Amygdala (tissue), 56 donors: ENCODE results near the gene LAMA3.
A peak's percentile ranks its signal among the peaks of the same experiment; 100 is the strongest.

ENCODE experiments used
- DNase-seq, 56 donors: peaks; one replicate each; lab custom pipeline; 2025; lab: John Stamatoyannopoulos, UW

LAMA3 gene

DNA sequence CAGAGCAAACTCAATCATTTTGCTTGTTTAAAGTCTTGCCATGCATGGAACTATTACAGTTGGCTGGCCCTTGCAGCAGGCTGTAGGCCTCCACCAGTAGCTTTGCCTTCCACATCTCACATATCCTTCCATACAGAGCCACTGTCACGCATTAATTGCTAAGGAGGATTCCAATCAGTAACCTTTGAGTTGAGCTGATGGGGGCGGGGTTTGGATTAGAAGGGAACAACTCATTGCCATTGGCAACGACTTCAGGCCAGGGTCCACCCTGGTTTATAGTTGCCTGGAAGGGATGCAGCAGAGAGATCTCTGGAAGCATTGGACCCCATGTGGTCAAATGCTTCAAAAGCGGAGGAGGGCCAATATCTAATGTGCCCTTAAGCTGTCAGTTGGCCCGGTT is 262.0 kb downstream of the LAMA3 start:
- no peak for DNase-seq

DNA sequence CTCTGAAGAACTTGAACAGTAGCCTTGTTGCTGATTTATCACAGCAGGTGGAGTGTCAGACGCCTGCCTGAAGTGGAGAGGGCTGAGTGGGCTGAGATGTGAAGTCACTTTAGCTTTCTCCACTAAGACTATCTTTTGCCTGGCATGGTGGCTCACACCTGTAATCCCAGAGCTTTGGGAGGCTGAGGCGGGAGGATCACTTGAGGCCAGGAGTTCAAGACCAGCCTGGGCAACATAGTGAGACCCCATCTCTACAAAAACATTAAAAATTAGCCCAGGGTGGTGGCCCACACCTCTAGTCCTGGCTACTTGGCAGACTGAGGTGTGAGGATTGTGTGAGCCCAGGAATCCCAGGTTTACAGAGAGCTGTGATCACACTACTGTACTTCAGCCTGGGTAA is 264.7 kb downstream of the LAMA3 start:
- no peak for DNase-seq

DNA sequence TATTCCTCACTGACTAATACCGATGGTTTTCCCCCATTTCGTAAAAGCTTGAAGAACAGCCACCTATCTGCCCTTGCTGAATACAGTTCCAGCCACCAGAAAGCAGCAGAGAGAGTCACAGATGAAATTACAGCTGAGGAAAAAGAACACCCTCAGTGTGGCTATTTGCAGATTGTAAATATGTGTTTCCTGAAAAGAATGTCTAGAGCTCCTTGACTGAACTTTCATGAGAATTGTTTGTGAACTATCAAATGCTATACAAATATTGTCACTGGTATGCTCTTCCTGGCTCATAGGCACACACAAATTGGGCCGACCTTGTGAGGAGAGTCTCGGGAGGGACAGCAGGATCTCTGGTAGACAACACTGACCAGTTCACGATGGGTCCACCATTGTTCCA is 267.2 kb downstream of the LAMA3 start:
- no peak for DNase-seq

DNA sequence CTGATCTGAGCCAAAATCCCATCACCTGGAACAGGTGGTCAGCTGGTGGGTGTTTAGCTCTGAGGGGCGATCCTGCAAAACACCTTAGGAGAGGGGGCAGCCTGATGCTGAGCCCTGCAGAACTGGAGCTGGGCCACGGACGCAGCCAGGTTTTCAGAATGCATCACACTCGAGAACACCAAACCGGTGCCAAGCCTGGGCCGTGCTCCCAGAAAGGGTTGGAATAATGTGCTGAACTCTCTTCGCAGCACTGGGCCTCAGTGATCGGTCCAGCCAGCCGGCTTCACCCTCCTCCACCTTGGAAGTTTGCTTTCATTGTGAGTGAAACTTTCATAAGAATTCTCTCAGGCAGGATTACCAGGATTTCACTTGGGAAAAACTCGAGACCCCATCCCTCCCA is 268.8 kb downstream of the LAMA3 start:
- peak in 46 of 56 donors; percentile 6 to 85 (median 43) for DNase-seq

DNA sequence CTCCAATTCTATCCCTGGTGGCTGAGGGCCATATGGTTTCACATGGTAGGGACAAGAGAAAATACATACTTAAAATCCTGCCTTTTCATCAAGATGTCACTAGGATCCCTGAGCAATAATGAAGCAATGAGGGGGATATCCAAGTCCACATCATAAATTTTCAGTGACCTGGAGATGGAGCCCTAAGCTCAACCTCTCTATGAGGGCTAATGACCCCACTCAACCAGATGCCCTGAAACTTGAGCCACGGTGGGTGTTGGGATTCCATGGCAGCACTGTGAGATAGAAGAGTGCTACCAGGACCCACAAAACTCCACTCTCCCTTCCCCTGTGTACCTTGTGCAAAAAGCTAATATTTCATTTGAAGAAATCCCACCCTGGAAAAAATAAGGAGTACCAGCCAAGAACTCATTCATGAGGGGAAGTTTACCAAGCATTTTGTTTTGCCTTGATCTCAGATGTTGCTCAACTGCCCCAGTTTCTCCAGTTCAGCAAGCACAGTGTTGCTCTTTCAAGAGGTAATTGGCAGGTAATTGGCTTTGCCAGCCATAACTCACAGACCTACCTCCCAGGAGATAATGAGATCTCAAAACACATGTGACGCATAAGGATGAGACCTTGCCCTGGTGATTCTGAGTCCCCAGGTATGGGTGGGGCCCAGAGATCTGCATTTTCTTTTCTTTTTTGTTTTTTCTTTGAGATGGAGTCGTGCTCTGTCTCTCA is 274.4 kb downstream of the LAMA3 start:
- no peak for DNase-seq

DNA sequence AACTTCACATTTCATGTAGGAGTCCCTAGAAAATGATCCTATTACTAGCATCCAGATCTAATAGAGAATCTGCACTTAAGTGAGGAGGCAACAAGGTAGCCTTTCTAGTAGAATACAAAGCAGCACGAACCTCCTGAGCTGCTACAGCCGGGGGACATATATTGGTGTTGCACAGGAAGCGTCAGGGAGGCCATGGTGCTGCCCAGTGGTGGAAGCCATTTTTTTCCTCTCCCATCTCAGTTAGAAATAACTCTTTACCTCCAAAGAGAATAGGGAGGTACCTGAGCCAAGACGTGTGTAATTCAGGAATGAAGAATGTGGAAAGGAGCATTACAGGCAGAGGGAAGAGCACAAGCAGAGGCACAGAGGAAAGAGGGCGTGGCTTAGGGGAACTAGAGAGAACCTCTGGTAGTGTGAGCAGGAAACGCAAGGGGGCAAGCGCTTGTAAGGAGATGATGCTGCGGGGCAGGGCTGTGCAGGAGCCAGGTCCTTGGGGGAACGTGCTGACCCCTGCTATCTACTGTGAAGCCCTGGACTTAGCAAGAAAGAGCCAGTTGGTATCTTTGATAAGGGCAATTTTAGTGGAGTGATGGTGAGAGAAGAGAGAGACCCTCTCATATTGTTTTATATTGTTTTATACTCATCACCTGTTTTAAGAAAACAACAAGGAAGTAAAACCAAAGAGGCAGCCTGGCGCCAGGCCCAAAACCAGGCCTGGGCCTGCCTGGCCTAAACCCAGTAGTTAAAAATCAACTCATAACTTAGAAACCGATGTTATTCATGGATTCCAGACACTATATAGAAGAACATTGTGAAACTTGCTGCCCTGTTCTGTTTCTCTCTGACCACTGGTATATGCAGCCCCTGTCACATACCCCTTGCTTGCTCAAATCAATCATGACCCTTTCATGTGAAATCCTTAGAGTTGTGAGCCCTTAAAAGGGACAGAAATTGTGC is 275.3 kb downstream of the LAMA3 start:
- no peak for DNase-seq

DNA sequence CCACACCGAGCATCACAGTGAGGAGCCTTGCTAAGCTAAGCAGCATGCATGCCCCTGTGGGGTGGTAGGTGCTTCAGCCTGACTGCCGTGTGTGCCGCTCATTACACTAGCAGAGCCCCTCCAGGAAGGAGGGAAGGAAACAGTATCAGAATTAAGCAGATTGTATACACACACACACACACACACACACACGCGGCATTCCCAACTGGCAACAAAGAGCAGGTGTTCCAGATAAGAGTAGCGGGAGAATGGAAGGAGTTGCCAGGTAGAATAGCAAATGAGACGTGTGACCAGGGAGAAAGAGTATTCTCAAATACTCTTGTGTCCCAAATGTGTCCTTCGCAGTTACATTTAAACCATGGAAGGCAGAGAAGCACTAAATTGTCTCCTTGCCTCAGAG is 277.7 kb downstream of the LAMA3 start:
- no peak for DNase-seq

DNA sequence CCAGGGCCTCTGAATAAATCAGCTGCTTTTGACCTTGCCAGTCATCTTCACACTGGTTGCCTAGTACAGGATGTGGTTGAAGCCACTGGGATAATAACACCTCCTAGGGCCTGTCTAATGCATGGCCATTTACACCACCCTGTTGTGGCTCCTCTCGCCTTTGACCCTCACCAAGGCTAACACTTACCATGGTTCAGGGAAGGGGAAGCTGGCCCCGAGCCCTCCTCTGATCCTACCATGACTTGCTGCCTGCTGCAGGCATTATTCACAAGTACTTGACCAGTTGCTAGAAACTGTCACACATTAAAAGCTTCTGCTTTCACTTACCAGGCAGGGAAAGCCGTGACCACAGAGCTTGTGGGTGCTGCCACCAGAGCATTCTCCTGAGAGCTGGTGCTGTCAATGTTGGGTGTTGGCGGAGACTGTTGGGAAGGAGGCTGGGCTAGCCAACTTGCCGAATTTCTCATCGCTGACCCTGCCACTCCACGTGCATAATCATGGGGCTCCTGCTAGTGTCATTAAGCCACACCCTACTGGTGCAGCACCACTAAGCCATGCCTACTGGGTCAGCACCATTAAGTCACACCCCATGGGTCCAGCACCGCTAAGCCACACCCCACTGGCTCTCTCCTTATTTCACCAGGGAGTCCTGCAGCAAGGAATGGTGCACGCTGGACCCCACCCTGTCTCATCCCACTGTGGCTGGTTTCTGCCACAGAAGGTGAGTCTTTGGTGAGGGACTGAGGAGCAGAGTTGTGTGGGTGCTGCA is 278.3 kb downstream of the LAMA3 start:
- no peak for DNase-seq

DNA sequence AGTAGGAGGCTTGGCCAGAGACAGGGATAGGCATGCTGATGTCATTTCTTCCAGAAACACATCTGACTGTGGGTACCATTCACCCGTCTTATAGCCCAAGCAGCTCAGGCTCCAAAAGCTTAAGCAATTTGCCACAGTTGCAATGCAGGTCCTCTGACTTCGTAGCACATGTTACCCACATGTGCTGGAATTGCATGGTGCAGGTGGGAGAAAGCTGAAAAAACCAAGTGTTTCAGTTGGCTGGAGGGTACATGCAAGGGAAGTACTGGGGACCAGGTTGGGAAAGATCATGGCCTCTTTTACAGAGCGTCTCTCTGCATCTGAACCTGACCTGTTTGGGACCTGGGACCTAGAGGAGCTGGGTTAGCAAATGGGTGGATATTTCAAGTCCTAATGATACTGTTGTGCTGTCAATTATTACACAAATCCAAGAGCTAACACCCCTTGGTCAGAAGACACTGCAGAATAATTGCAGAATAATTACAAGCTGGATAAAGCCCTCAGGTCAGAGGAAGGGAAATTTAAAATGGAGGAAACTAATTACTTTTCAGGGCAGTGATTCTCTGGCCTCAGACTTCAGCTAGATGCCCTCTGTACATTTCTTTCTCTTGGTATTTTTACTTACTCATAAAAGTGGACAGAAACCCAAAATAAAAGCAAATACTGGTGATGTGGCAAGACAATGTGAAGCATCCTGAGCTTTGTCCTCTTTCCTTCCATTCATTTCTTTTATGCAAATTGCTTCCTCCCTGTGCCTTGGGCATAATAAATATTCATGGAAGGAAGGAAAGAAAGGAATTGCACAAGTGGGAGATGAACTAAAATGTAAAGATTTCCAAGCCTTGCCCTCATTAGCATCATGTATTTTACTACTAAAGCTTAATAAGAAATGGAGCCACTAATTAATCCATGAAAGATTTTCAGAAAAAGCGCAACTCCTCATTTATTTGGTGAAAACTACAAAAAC is 279.7 kb downstream of the LAMA3 start:
- no peak for DNase-seq

DNA sequence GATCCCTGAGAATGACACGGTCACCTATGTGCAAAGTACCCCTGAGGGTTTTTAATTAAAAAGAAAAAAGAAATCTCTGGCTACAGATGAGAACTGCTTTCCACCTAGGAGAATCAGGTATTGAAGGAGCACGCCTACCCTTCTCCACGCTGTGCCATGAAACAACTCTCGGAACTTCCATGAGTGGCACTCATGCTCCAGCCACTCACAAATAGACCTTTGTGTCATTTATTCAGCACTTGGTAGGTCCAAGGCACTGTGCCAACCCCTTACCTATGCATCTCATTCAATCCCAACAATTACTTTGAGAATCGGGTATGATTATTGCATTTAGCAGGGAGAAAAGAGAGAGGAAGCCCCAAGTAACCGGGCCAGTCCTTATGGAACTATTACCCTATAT is 280.4 kb downstream of the LAMA3 start:
- no peak for DNase-seq

DNA sequence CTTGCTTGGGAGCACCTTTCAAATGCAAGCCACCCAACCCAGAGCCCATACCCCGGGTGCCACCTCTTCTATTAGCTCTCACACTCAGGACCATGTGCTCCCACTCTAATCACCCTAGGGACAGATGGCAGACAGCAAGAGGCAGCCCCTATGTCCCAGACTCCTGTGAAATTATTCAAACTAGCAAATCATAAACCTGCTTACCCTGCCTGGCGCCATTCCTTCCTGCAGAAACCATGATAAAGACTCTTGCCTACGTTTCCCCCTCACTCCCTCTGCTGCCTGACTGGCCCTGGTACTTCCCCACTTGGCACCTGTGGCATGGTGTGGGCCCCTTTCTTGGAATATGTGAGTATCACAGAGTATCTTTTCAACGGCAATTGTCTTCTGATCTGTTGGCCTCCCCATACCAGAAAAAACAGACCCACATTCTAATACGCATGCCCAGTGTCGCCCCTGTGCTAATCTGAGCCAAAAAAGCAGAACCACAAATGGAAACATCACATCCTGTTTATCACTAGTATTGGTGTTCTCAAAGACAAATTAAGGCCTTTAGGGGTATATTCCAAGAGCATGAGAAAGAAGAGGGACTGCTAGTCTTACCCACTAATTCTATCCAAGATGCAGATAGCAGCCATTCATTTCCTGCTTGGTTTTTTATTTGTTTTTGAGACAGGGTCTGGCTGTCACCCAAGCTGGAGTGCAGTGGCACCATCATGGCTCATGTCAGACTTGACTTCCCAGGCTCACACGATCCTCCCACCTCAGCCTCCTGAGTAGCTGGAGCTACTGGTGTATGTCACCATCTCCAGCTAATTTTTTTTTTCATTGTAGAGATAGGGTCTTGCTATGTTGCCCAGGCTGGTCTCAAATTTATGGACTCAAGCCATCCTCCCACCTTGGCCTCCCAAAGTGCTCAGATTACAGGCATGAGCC is 281.2 kb downstream of the LAMA3 start:
- no peak for DNase-seq

DNA sequence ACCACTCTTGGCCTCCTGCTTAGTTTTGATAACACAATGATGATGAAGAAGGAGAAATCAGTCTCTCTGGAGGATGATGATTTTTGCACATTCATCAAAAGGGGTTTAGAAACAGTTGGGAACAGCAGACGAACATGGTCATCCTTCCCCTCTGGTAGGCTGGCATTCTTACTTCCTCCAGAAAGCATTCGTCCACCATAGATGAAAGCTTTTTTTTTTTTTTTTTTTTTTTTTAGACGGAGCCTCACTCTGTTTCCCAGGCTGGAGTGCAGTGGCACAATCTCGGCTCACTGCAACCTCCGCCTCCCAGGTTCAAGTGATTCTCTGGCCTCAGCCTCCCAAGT is 281.8 kb downstream of the LAMA3 start:
- DNase-seq, result no peak

DNA sequence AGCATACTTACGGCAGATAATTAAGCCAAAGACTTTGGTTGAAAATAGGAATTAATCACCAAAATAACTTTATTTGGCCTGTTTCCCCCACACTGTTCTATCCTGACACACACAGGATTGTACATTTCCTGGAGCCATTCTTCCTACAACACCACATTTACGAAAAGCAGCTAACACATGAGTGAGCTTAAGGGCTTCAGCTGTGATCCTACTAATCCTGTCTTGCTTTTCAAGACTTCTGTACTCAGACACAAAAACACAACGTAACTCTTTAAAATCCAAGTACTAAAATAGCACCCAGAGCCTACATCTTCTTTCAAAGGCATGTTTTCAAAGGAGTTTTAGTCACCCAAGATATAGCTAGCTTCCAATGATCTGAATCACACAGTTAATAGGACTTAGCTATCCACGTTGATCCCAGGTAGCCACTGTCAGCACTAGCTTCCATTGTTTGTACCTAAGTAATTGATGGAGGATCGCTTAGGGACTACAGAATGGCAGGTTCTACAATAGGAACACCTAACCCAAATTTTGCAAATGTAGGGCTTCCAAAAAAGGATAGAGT is 282.5 kb downstream of the LAMA3 start:
- DNase-seq, result no peak

DNA sequence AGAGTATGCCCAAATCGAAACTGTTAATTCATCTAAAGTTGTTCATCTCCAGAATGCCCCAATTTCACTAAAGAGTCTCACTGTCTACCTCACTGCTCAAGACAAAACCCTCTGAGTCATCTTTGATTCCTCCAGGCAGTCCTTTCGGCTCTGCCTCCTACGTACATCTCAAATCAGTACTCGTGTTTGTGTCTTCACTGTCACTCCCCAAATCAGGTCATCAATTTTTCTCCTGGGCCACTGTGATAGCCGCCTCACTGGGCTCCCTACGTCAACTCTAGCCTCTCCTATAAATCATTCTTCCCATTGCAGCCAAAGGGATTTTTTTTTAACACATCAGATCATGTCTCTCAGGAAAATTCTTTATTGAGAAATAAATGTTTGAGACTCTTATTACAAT is 283.2 kb downstream of the LAMA3 start:
- peak in 1 of 56 donors; percentile 5 for DNase-seq

DNA sequence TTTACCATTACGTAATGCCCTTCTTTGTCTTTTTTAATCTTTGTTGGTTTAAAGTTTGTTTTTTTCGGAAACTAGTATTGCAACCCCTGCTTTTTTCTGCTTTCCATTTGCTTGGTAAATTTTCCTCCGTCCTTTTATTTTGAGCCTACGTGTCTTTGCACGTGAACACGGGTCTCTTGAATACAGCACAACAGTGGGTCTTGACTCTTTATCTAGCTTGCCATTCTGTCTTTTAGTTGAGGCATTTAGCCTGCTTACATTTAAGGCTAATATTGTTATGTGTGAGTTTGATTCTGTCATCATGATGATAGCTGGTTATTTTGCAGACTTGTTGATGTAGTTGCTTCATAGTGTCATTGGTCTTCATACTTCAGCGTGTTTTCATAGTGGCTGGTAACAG is 287.9 kb downstream of the LAMA3 start:
- no peak for DNase-seq

DNA sequence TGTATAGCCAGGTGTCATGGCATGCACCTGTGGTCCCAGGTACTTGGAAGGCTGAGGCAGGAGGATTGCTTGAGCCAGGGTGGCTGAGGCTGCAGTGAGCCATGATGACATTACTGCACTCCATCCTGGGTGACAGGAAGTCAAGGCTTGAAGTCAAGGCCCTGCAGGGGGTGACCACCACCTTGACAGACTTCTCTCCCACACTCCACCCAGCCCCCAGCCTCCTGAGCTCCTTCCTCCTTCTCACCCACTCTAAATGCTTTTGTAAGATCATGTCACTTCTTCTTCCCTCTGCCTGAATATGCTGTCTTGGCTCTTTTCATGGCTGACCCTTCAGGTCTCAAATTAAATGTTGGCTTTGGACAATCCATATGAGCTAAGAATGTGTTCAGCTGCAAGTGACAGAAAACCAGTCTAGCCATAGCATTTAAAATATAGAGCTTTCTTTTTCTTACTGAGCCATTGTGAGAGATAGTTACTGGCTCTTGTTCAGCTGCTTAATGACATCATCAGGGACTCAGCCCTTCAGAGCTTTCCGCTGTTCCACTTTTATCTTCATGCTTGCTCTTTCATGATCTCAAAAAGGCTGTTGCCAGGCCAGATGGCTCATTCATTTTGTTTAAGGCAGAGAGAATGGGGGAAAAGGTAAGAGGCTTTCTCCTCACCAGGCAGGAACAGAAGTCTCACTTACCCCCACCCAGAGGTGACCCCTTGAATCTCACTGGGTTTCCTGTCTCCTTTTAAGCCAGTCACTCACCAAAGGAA is 288.6 kb downstream of the LAMA3 start:
- no peak for DNase-seq

DNA sequence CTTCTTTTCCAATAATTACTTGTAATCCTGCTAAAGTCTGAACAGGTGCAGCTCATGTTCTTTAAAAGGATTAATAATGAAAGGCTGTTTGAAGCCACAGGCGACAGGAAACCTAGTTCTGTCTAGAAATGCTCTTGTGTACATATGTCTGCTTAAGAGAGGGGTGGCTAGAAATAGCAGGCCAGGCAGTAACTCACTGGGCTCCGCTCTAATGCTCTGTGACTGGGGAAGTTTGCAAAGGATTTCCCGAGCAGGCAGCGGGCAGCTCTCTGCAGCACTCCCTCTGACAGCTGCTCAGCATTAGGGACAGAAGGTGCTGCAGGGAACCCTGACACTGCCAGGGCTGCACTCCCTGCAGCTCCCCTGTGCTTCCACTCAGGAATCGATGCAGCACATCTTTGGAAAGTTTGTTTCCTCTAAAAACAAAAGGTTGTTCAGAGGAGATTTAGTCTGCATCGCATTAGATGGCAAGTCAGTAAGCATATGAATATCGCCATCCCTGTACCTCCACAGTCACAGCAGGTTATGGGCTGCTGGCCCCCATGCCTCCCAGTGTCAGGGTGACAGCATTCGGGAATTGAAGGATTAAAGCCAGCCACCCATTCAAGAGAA is 292.2 kb downstream of the LAMA3 start:
- DNase-seq, result peak in 2 of 56 donors; percentile 6 to 13
